Testis (tissue), 3 donors: ENCODE measurements around the gene DDX51. TPM values are rescaled to one million over a fixed set of nuclear protein-coding genes. Genes with fewer than 3 reads are reported as not detected.

Experiments used
- DNase-seq: peaks from one replicate; pipeline ENCODE4 v3.0.0-alpha.2; 2019
- H3K27ac ChIP-seq, 2 donors: fragments of 200-600 bp; sonication (generic); one replicate each; pipeline ENCODE4 v1.5.1; 2019
- H3K27me3 ChIP-seq: fragments of 200-600 bp; sonication (generic); one replicate; pipeline ENCODE4 v1.5.1; 2019
- H3K36me3 ChIP-seq: fragments of 200-600 bp; sonication (generic); one replicate; pipeline ENCODE4 v1.5.1; 2017; ENCODE audit warnings: low read depth; ENCODE audit errors: missing control alignments
- H3K4me1 ChIP-seq: fragments of 200-600 bp; sonication (generic); one replicate; pipeline ENCODE4 v1.5.1; 2019
- H3K4me3 ChIP-seq, 2 donors: fragments of 200-600 bp; sonication (generic); one replicate each; pipeline ENCODE4 v1.5.1; 2017 to 2019
- H3K9me3 ChIP-seq: fragments of 200-600 bp; sonication (generic); one replicate; pipeline ENCODE4 v1.5.1; 2017
- POLR2A ChIP-seq: fragments of 450-650 bp; IDR thresholded peaks from one replicate; pipeline ENCODE4 v1.6.1; 2017; ENCODE audit warnings: antibody characterized with exemption, mild to moderate bottlenecking, moderate library complexity
- WGBS, 2 donors: methylation state at CpG; one replicate each; pipeline ENCODE4 v1.1.5; 2018; 5-methylcytosine and 5-hydroxymethylcytosine counted together
- intact Hi-C: fragments of 100-400 bp; cut with DNase I; formaldehyde crosslinking; loops from one replicate; pipeline ENCODE4 v1.15.1; 2023; ENCODE audit warnings: low total_unique reads
- polyA plus RNA-seq: library from polyadenylated mRNA; stranded (reverse); fragments of 350-450 nt; fragmentation: Illumina TruSeq; extraction: RNeasy Lipid Tissue Mini Kit (QIAGEN cat#74804); gene quantifications from one replicate; pipeline ENCODE4 v1.2.3, GENCODE V29; 2014; ENCODE audit warnings: low read depth, low replicate concordance; ENCODE audit not compliant: insufficient read depth
- total RNA-seq, 2 donors: library from RNA; depleted of rRNA; stranded (reverse); fragments of >200 nt; gene quantifications; one replicate each; pipeline ENCODE4 v1.2.3, GENCODE V29; 2016
- TF ChIP-seq, protein P1 (sequence below), 3 experiments: fragments of 450-650 bp in 2 of 3; fragments of 200-600 bp in 1 of 3; sonication (generic) in 1 of 3; IDR thresholded peaks; one replicate each; pipeline ENCODE4 v1.5.1; 2016 to 2019; ENCODE audit warnings: antibody characterized with exemption in 3 of 3, mild to moderate bottlenecking in 2 of 3, moderate library complexity in 1 of 3

DDX51 gene
- total and polyA plus RNA-seq, 3 donors from 2014 or later = 18.8 to 32.8 (median 29.0) TPM

DNA sequence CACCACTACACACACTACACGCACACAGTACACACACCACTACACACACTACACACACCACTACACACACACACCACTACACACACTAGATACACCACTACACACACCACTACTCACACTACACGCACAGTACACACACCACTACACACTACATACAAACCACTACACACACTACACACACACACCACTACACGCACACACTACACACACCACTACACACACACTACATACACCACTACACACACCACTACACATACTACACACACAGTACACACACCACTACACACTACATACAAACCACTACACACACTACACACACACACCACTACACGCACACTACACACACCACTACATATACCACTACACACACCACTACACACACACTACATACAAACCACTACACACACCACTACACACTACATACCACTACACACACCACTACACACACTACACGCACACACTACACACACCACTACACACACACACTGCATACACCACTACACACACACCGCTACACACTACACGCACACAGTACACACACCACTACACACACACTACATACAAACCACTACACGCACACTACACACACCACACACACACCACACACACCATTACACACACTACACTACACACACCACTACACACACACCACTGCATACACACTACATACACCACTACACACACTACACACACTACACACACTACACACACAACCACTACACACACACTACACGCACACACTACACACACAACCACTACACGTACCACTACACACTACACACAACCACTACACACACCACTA is 11.9 kb upstream of the DDX51 start:
- Histone ChIP-seq H3K27me3 (no peaks in the 10 kb centered on the region), H3K36me3 (no peaks in the 10 kb centered on the region), H3K27ac (no peak overlapping the region), H3K4me3 (no peak overlapping the region), H3K4me1 (no peaks in the 10 kb centered on the region), H3K9me3 (no peaks in the 10 kb centered on the region)
- TF ChIP-seq, protein P1, sequence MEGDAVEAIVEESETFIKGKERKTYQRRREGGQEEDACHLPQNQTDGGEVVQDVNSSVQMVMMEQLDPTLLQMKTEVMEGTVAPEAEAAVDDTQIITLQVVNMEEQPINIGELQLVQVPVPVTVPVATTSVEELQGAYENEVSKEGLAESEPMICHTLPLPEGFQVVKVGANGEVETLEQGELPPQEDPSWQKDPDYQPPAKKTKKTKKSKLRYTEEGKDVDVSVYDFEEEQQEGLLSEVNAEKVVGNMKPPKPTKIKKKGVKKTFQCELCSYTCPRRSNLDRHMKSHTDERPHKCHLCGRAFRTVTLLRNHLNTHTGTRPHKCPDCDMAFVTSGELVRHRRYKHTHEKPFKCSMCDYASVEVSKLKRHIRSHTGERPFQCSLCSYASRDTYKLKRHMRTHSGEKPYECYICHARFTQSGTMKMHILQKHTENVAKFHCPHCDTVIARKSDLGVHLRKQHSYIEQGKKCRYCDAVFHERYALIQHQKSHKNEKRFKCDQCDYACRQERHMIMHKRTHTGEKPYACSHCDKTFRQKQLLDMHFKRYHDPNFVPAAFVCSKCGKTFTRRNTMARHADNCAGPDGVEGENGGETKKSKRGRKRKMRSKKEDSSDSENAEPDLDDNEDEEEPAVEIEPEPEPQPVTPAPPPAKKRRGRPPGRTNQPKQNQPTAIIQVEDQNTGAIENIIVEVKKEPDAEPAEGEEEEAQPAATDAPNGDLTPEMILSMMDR (IDR thresholded peaks at IDR 0.05) = no peak
- TF ChIP-seq POLR2A = no peak
- intact Hi-C loops = loop anchor here (10.0 kb wide), 1 partner anchor 259 kb away; no protein-coding TSS in a partner anchor
- 66 to 79% methylated on average over 10 of the region's 10 CpGs for WGBS, 2 donors
- no peak for DNase-seq

DNA sequence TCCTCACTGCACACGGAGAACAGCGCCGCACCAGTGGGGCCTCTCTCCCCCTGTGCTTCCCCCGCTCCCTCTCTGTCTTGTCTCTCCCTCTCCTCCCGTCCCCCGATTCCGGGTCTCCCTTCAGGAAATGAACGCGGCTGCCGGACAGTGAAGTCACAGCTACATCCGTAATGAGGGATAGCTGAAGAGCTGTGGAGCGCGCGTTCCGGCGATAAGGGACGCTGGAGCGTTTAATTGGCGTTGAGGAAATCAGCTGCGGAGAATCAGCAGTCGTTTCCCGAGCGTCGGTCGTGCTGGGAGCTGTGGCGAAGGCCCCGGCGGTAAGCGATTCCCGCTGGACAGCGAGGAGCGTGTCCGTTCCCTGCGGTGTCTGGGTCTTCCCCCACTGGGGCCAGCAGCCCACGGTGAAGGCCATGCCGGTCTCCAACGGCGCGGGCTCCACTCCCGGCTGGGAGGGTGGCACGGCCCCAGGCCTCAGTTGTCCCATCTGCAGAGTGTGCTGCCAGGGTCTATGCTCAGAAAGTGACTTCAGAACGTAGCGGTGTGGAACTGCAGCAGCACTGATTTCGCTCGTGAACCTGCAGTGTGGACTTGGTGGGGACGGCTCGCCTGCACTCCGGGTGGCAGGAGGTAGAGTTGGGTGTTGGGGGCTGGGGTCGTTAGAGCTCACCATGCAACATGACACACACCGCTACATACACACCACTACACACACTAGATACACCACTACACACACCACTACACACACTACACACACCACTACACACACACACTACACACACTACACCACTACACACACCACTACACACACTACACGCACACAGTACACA is 11.0 kb upstream of the DDX51 start:
- WGBS, 2 donors = 68 to 80% methylated on average over 20 to 51 of the region's 51 CpGs
- Histone ChIP-seq H3K27me3 (no peaks in the 10 kb centered on the region), H3K4me3 (no peak overlapping the region), H3K27ac (no peak overlapping the region), H3K36me3 (no peaks in the 10 kb centered on the region), H3K4me1 (no peaks in the 10 kb centered on the region), H3K9me3 (no peaks in the 10 kb centered on the region)
- TF ChIP-seq POLR2A = no peak
- TF ChIP-seq, protein P1 (IDR thresholded peaks at IDR 0.05) = no peak
- no peak for DNase-seq
- intact Hi-C loops = loop anchor here (10.0 kb wide), 1 partner anchor 260 kb away; no protein-coding TSS in a partner anchor

DNA sequence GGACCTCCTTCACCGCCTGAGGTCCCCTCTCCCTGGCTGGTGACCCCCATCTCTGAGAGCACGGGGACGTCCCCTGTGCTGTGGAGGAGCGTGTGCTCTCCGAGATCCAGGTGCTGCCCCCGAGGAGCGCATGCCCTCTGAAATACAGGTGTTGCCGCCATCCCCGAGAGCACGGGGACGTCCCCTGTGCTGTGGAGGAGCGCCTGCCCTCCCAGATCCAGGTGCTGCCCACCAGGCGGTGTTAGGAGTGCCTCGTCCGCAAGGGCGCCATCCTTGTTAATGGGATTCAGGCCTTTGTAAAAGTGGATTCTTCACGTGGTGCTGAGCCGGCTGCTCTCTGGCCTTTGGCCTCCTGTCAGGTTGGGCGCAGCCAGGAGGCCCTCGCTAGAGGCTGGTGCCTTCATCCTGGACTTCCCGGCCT is 10.2 kb upstream of the DDX51 start:
- WGBS, 2 donors = 71 to 77% methylated on average over 7 to 21 of the region's 21 CpGs
- Histone ChIP-seq H3K9me3 (no peaks in the 10 kb centered on the region), H3K27me3 (no peaks in the 10 kb centered on the region), H3K4me3 (no peak overlapping the region), H3K36me3 (no peaks in the 10 kb centered on the region), H3K27ac (no peak overlapping the region), H3K4me1 (no peaks in the 10 kb centered on the region)
- TF ChIP-seq, protein P1 (IDR thresholded peaks at IDR 0.05) = no peak
- TF ChIP-seq POLR2A = no peak
- DNase-seq = no peak
- intact Hi-C loops = loop anchor here (10.0 kb wide), 1 partner anchor 260 kb away; no protein-coding TSS in a partner anchor

DNA sequence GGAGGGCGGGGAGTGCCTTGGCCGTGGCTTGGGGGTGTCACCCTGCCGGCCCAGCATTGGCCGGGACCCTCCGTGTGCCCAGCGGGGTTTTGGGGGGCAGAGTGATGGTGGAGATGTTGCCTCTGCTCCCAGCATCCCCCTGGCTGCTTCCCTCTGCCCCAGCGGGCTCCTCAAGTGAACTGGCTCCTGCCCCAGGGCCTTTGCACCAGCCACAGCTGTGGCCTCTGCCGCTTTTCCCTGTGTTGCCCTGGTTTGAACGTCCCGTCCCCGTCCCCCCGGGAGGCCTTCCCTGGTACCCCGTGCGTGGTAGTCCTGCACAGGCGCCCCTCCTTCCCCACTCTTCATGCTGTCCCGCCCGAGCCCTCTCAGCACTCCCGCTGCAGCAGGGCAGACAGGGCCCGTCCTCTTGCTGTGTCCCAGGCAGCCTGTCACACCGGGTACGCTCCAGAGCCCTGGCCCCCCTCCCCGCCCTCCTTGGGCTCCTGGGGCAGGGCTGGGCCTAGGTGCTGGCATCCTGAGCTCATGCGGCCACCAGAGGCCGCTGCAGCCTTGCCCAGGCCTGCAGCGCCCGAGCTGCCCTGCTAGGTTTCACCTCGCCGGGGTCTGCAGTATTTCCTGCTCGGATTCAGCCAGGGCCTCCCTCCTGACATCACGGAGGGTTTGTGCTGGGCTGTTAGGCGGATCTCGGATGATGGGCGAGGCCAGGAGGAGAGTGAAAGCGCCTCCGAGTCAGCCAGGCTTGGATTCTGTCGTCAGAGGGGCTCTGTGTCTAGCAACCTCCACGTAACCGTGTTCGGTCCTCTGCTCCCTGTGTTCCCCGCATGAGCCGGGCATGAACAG is 9.6 kb upstream of the DDX51 start:
- no peaks in the 10 kb centered on the region for H3K9me3 ChIP-seq
- 39 to 49% methylated on average over 25 to 40 of the region's 41 CpGs for WGBS, 2 donors
- no peaks in the 10 kb centered on the region for H3K4me1 ChIP-seq
- no peak overlapping the region for H3K27ac ChIP-seq
- TF ChIP-seq, protein P1 (IDR thresholded peaks at IDR 0.05) = peak; percentile 71 to 80 (median 74)
- no peak for TF ChIP-seq POLR2A
- intact Hi-C loops = loop anchor here (10.0 kb wide), 1 partner anchor 261 kb away; no protein-coding TSS in a partner anchor
- DNase-seq = peak; percentile 69
- H3K4me3 ChIP-seq = no peak overlapping the region
- H3K36me3 ChIP-seq = no peaks in the 10 kb centered on the region
- H3K27me3 ChIP-seq = no peaks in the 10 kb centered on the region
